Brain pericyte (primary cell): Measurements from ENCODE around the gene CWC27.
"Not testable (repeated sequence)": the region's sequence is repeated elsewhere in the genome, so short reads cannot be mapped to it uniquely, and the experiment has no call there.

Experiments used
- DNase-seq: peaks from one replicate; pipeline ENCODE4 v3.0.0-alpha.2; 2012; ENCODE audit warnings: low read depth, low spot score

The CWC27 gene

GRCh38 chr5:64836786-64837185 is 68.1 kb downstream of the CWC27 start:
- no peak for DNase-seq

DNA sequence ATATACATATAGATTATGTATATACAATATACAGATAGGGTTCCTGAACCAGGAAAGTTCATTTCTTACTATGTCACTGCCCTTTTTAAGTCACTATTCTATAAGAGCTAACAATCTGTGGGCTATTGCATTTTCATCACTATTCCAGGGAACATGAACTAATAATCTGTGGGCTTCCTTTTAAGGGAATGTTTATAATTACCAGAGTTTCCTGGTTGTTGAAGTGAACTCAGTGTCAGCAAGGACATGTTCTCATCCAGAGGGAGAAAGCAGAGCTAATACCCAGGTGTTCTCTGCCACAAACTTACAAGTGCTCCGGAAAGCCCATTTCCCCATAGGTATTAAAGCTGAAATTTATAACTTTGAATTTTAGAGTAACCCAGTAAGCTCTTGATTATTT is 69.6 kb downstream of the CWC27 start:
- DNase-seq: no peak

DNA sequence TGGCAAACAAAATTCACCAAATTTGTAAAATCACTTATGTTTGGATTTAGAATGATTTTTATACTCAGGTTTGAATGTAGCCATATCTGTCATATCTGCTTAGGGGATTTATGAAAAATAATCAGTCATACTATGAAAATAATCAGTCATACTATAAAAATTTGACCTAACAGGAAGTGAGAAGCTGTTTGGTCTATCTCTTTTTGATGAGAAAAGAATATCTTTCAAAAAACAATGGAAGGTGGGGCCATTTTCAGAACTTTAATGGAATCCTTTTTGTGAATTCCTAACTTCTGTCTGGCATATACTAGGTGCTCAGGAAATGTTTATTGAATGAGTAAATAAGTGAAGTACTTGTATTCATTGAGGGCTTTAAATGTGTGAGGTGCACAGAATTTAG is 70.1 kb downstream of the CWC27 start:
- no peak for DNase-seq

GRCh38 chr5:64839936-64840335 is 71.2 kb downstream of the CWC27 start:
- no peak for DNase-seq

GRCh38 chr5:64840958-64841357 is 72.2 kb downstream of the CWC27 start:
- no peak for DNase-seq

DNA sequence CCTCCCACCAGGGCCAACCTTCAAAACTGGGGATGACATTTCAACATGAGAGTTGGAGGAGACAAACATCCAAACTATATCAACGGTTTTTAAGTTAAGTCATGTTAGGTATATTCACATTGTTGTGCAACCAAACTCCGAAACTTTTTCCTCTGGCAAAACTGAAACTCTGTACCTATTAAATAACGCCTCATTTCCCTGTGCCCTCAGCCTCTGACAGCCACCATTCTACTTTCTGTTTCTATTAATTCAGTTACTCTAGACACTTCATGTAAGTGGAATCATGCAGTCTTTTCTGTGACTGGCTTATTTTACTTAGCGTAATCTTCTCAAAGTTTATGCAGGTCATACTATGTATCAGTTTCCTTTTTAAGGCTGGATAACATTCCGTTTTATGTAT is 85.0 kb downstream of the CWC27 start:
- no peak for DNase-seq

DNA sequence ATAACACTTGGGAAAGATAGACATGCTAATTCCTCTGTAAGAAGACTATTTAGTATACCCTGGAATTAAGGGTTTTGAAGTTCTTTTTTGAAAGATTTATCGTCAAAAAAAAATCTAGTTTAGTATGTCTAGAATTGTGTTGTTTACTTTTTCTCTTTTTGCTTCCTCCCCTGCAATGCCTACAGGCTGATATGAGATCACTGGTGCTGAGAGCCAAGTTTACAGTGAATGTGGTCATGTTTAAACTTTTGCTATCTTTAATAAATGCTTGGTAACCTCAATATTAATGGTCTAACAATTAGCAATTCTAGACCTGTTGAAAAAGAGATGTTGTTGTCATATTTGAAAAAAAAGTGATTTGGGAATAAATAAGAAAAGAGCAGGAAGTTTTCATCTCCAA is 86.1 kb downstream of the CWC27 start:
- no peak for DNase-seq

DNA sequence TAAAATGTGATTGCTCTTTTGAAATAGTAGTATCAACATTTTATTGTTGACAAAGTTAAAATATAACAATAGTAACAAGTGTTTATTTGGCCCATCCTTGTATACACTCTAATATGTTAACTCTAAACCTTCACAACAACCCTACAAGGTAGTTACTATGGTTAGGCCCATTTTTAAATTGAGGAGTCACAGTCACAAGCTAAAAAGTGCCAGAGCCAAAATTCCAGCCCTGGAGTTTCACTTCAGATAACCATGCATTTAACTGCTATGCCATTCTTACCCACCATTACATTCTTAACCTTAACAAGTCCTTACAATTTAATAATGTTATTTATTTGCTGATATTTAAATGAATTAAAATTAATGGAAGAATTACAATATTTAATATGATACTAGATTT is 91.2 kb downstream of the CWC27 start:
- no peak for DNase-seq

- no peak for DNase-seq
These were observed 92.6 kb downstream of the CWC27 start for GRCh38 chr5:64861281-64861680.

DNA sequence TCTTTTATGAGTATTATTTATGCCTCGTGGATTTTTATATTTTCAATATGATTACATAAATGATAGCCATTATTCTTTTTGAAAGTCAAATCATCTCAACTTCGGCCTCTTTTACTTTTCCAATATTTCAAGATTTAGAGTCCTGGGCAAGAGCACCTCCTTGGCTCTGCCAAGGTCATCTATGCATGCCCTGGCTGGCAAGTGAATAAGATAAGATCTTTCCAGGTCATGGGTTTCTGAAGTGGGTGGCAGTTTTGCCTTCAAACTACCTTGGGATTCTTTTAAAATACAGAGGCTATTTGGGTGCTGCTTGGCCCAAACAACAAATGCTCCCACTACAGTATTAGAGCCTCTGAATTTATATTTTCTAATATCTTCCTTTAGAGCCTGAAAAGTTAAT is 95.4 kb downstream of the CWC27 start:
- DNase-seq: no peak

GRCh38 chr5:64865662-64866061 is 96.9 kb downstream of the CWC27 start:
- no peak for DNase-seq

DNA sequence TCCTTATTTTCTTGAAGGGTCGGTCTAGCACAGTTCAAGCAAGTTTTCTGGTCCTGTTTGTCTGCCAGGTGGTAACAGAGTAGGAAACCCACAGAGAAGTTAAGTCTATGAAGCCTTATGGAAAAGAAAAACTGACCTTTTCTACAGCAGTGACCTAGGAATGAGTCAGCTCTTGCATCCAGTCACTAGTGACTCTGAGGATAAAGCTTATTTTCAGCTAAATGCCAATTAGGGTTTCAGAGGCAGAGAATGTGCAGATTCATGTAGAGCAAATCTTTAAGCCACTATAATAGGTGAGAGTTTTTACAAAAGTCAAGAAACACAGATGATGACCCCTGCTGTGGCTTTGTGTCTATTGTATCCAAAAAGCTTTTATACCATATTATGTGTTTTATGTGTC is 100.7 kb downstream of the CWC27 start:
- DNase-seq: peak; percentile 65

DNA sequence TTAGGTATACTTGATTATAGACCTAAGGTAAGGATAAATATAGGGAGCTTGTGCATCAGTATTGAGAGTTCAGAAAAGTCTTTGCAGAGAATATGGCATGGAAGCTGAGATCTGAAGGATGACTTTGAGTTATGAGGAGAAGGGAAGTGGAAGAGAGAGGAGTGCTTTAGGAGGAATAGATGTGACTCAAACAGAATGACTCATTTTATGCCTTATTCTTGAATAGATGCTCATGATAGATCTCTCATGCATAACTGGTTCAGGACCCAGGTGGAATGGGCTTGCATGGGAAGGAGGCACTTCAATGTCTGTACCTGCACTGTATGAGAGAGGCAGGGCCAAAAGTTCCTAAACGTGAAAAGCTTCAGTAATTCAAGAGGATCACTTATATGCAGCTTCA is 103.3 kb downstream of the CWC27 start:
- no peak for DNase-seq

DNA sequence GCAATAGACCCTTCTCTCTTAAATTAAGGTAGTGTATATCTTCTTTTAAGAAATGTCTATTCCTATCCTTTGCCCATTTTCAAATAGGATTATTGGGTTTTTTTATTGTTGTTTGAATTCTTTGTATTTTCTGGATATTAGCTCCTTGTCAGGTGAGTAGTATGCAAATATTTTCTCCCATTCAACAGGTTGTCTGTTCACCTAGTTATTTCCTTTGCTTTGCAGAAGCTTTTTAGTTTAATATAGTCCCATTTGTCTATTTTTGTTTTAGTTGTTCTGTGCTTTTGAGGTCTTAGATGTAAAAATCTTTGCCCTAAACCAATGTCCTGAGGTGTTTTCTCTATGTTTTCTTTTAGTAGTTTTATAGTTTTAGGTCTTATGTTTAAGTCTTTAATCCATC is 104.7 kb downstream of the CWC27 start:
- DNase-seq: no peak

- DNase-seq: no peak
These were observed 106.0 kb downstream of the CWC27 start for GRCh38 chr5:64874753-64875152.

DNA sequence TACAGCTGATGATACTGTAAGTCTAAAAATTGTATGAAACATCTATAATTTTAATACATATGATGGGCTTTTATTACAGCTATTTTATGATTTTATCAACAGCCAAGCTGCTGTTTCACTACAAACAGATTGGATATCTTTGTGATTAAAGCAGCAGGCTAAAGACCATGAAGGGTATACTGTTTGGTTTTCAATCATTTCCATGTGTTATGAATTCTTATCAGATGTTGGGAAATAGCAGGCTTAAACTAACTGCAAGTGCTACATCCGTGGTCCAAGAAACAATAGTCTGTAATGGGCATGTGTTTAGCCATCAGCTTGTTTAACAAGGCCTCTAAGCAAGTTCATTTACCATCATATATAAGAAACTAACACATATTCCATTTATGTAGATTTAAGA is 107.5 kb downstream of the CWC27 start:
- no peak for DNase-seq

GRCh38 chr5:64880821-64881220 is 112.1 kb downstream of the CWC27 start:
- DNase-seq: no peak

GRCh38 chr5:64883912-64884311 is 115.2 kb downstream of the CWC27 start:
- no peak for DNase-seq

GRCh38 chr5:64884541-64884940 is 115.8 kb downstream of the CWC27 start:
- no peak for DNase-seq

DNA sequence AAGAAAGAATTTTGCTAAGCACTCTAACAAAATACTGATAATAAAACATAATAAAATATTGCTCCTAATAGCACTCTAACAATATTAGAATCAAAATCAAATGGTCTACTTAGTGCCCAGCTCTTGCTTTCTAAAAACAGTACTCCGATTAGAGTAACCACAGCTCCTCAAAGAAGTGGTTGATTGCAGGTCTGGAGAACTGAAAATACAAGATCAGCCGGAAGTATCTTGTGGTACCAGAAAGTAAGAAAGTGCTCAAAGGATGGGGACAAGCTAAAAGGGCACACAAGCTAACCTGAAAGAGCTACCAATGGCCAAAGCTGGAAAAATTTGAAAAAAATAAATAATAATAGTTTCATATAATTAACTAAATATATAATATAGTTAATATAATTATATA is 119.2 kb downstream of the CWC27 start:
- no peak for DNase-seq

DNA sequence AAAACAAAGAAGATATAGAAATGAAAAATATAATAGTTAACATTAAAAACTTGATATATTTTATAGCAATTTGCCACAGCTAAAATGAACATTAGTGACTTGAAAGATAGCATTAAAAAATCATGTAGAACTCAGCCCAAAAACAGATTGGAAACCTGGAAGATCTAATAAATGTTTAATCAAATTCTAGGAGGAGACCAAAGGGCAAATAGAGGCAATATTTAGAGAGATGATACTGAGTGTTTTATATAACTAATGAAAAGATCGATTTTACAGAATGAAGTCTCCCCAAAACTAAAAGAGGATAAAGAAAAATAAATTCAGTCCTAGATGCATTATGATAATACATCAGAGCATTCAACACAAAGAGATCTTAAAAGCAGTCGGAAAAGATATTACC is 127.0 kb downstream of the CWC27 start:
- DNase-seq: no peak

- DNase-seq: no peak
These were observed 131.1 kb downstream of the CWC27 start for GRCh38 chr5:64899838-64900237.

DNA sequence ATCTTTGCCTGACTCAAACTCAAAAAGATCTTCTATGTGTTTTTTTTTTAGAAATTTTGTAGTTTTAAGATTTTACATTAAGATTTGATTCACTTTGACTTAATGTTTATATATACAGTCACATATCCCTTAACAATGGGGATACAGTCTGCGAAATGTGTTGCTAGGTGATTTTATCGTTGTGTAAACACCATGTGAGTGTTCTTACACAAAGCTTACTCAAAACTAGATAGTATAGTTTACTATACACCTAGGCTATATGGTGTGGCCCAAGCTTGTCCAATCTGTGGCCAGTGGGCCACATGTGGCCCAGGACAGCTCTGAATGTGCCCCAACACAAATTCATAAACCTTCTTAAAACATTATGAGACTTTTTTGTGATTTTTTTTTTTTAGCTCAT is 131.9 kb downstream of the CWC27 start:
- no peak for DNase-seq

- DNase-seq: not testable (repeated sequence)
These were observed 138.7 kb downstream of the CWC27 start for GRCh38 chr5:64907399-64907798.

- DNase-seq: no peak
These were observed 145.7 kb downstream of the CWC27 start for GRCh38 chr5:64914396-64914795.
